Measurements from ENCODE around the gene TBC1D26. TPM values are rescaled to one million over a fixed set of nuclear protein-coding genes. Genes with fewer than 3 reads are reported as not detected.
A peak's percentile ranks its signal among the peaks of the same experiment; 100 is the strongest.
"Not testable (repeated sequence)": the region's sequence is repeated elsewhere in the genome, so short reads cannot be mapped to it uniquely, and the experiment has no call there.

TBC1D26 gene
- polyA plus RNA-seq, 1 donor (not counting 4 experiments of a cell fraction or from before 2014, with no cell fraction given) = not detected

- no peaks in the 10 kb centered on the region for H4K20me1 ChIP-seq (ENCODE audit: control insufficient read depth, extremely low read depth, insufficient read depth, low read length)
- no peak overlapping the region for H3K4me2 ChIP-seq (ENCODE audit: control insufficient read depth, extremely low read depth, insufficient read depth, low read depth, low read length)
- TF ChIP-seq CTCF (optimal IDR thresholded peaks at IDR 0.05 in 1 of 3, IDR thresholded peaks at IDR 0.05 in 1 of 3, conservative IDR thresholded peaks at IDR 0.05 in 1 of 3; ENCODE audit: extremely low read depth in 1 of 3, insufficient read depth in 2 of 3, low read length in 3 of 3) = no peak
- TF ChIP-seq EZH2 (IDR thresholded peaks at IDR 0.05; ENCODE audit: low read length) = no peak
- peaks cover 3% of the 10 kb centered on the region for H3K27me3 ChIP-seq (ENCODE audit: control insufficient read depth, extremely low read depth, insufficient read depth, low read length)
- dilution Hi-C loops (cut with MboI; ENCODE audit: extremely low pct_ligation_motif_present, low sequenced_read_pairs) = no loop called here
- no peak overlapping the region for H3K27ac ChIP-seq (ENCODE audit: control insufficient read depth, insufficient read depth, low read length)
- no peaks in the 10 kb centered on the region for H3K9me1 ChIP-seq (ENCODE audit: control insufficient read depth, extremely low read depth, insufficient read depth, low read length)
- H2AFZ ChIP-seq (ENCODE audit: control insufficient read depth, low read length) = no peak overlapping the region
- FAIRE-seq (no peak), DNase-seq (ENCODE audit: low read depth, low spot score) (no peak)
- H3K9ac ChIP-seq (ENCODE audit: control insufficient read depth, extremely low read depth, insufficient read depth, low read length) = no peak overlapping the region
- no peaks in the 10 kb centered on the region for H3K9me3 ChIP-seq (ENCODE audit: control insufficient read depth, low read depth, low read length)
- no peaks in the 10 kb centered on the region for H3K4me1 ChIP-seq (ENCODE audit: control insufficient read depth, extremely low read depth, insufficient read depth, low read length)
- H3K4me3 ChIP-seq (ENCODE audit: control insufficient read depth in 2 of 3, extremely low read depth in 1 of 3, insufficient read depth in 2 of 3, low read depth in 1 of 3, low read length in 3 of 3) = no peak overlapping the region
- no peaks in the 10 kb centered on the region for H3K79me2 ChIP-seq (ENCODE audit: control insufficient read depth, insufficient read depth, low read length)
- no peaks in the 10 kb centered on the region for H3K36me3 ChIP-seq (ENCODE audit: control insufficient read depth in 2 of 2, extremely low read depth in 1 of 2, insufficient read depth in 2 of 2, low read length in 2 of 2)
Observed at GRCh38 chr17:15738066-15738465, 6.0 kb downstream of the TBC1D26 start.

- dilution Hi-C loops (cut with MboI; ENCODE audit: extremely low pct_ligation_motif_present, low sequenced_read_pairs); H3K4me1 ChIP-seq (ENCODE audit: control insufficient read depth, extremely low read depth, insufficient read depth, low read length); H3K79me2 ChIP-seq (ENCODE audit: control insufficient read depth, insufficient read depth, low read length); H3K4me2 ChIP-seq (ENCODE audit: control insufficient read depth, extremely low read depth, insufficient read depth, low read depth, low read length); H3K4me3 ChIP-seq (ENCODE audit: control insufficient read depth in 2 of 3, extremely low read depth in 1 of 3, insufficient read depth in 2 of 3, low read depth in 1 of 3, low read length in 3 of 3); H3K27ac ChIP-seq (ENCODE audit: control insufficient read depth, insufficient read depth, low read length); FAIRE-seq; H3K27me3 ChIP-seq (ENCODE audit: control insufficient read depth, extremely low read depth, insufficient read depth, low read length); H3K36me3 ChIP-seq (ENCODE audit: control insufficient read depth in 2 of 2, extremely low read depth in 1 of 2, insufficient read depth in 2 of 2, low read length in 2 of 2); H4K20me1 ChIP-seq (ENCODE audit: control insufficient read depth, extremely low read depth, insufficient read depth, low read length); H3K9me3 ChIP-seq (ENCODE audit: control insufficient read depth, low read depth, low read length); DNase-seq (ENCODE audit: low read depth, low spot score); H3K9ac ChIP-seq (ENCODE audit: control insufficient read depth, extremely low read depth, insufficient read depth, low read length); H3K9me1 ChIP-seq (ENCODE audit: control insufficient read depth, extremely low read depth, insufficient read depth, low read length); H2AFZ ChIP-seq (ENCODE audit: control insufficient read depth, low read length): not testable (repeated sequence)
Observed at GRCh38 chr17:15739259-15739658, 7.2 kb downstream of the TBC1D26 start.

GRCh38 chr17:15740041-15740440, 8.0 kb downstream of the TBC1D26 start:
- H3K79me2 ChIP-seq (ENCODE audit: control insufficient read depth, insufficient read depth, low read length); H3K4me3 ChIP-seq (ENCODE audit: control insufficient read depth in 2 of 3, extremely low read depth in 1 of 3, insufficient read depth in 2 of 3, low read depth in 1 of 3, low read length in 3 of 3); H2AFZ ChIP-seq (ENCODE audit: control insufficient read depth, low read length); H3K4me1 ChIP-seq (ENCODE audit: control insufficient read depth, extremely low read depth, insufficient read depth, low read length); H3K9me1 ChIP-seq (ENCODE audit: control insufficient read depth, extremely low read depth, insufficient read depth, low read length); H3K27me3 ChIP-seq (ENCODE audit: control insufficient read depth, extremely low read depth, insufficient read depth, low read length); H3K4me2 ChIP-seq (ENCODE audit: control insufficient read depth, extremely low read depth, insufficient read depth, low read depth, low read length); H3K9me3 ChIP-seq (ENCODE audit: control insufficient read depth, low read depth, low read length); H4K20me1 ChIP-seq (ENCODE audit: control insufficient read depth, extremely low read depth, insufficient read depth, low read length); DNase-seq (ENCODE audit: low read depth, low spot score); H3K27ac ChIP-seq (ENCODE audit: control insufficient read depth, insufficient read depth, low read length); H3K36me3 ChIP-seq (ENCODE audit: control insufficient read depth in 2 of 2, extremely low read depth in 1 of 2, insufficient read depth in 2 of 2, low read length in 2 of 2); H3K9ac ChIP-seq (ENCODE audit: control insufficient read depth, extremely low read depth, insufficient read depth, low read length); dilution Hi-C loops (cut with MboI; ENCODE audit: extremely low pct_ligation_motif_present, low sequenced_read_pairs): not testable (repeated sequence)
- FAIRE-seq = peak; percentile 13
